Fibroblast of skin of left biceps (primary cell): Measurements from ENCODE around the gene SPTBN4.
A peak's percentile ranks its signal among the peaks of the same experiment; 100 is the strongest.
"Not testable (repeated sequence)": the region's sequence is repeated elsewhere in the genome, so short reads cannot be mapped to it uniquely, and the experiment has no call there.

Experiments
- DNase-seq, 2 experiments: peaks; one replicate each; pipeline ENCODE4 v3.0.0-alpha.2; 2013; ENCODE audit warnings: low read depth in 2 of 2

The SPTBN4 gene

DNA sequence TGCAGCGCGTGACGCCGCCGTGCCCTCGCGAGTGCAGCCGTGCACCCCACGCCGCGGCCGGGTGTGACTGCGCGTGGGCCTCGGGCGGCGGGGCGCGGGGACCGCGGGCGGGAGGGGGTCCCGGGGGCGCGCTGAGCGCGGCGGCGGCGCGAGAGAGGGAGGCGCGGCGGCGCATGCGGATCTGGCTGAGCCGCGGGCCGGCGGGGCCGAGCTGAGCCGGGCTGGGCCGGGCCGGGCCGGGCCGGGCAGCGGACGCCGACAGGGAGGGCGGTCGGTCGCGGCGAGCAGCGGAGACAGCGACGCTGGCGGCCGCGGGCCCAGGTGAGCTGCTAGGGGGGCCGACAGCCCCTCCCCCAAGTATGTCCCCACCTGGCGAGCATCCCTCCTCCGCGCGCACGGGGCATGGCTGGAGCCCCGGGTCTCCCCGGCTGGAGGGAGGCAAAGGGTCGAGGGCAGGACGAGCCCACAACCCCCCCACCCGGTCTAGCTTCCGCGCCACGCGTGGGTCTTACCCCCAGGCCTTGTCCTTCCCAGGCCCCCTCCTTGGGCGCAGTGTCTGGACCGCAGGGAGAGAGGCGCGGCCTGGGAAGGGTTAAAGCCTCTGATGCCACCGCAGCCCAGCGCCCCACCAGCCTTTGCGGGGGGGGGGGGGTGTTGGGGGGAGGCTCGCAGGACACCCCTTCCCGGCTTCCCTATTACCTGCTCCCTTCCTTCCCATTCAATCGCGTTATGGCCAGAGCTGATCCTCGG lies at the start of gene SPTBN4:
Gene SPTBN4 (plus strand): TSS at position 17 of the 750 bp plus-strand sequence. CDS start 5,621 bp downstream, outside the sequence.
- no peak for DNase-seq

GRCh38 chr19:40417643-40417981 lies 49.2 kb upstream of the SPTBN4 start:
- no peak for DNase-seq

DNA sequence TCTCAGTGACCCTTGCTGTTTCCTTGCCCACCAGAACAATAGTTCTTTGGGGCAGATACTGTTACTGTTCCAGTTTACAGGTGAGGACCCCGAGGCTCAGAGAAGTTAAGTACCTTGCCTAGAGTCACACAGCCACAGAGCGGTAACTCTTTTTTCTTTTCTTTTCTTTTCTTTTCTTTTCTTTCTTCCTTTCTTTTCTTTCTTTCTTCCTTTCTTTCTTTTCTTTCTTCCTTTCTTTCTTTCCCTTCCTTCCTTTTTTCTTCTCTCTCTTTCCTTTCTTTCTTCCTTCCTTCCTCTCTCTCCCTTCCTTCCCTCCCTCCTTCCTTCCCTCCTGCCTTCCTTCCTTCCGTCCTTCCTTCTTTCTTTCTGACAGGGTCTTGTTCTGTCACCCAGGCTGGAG lies 48.8 kb upstream of the SPTBN4 start:
- DNase-seq: no peak

DNA sequence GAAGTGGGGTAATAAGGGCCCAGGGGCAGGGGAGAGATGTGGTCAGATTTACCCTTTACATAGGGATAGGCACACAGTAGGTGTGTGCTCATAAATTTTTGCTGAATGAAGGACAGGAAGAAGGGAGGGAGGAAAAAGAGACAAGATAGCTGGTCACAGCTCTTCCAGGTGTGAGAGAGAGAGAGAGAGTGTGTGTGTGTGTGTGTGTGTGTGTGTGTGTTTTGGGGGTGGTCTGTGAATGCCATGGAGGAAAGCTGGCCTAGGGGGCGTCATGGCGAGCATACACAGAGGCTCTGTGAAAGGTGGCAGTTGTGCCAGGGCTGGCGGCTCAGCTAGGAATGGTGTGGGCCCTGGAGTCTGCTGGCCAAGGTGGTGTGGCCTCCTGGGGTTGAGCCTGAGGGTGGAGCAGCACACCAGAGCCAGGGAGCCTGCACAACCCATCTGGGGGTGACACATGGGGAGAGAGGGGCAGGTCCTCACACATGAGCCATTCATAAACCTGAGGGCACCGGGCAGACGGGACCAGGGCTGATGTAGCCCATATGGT lies 47.7 kb upstream of the SPTBN4 start:
- DNase-seq: no peak

- no peak for DNase-seq
Measured at GRCh38 chr19:40419780-40420179, 47.0 kb upstream of the SPTBN4 start.

DNA sequence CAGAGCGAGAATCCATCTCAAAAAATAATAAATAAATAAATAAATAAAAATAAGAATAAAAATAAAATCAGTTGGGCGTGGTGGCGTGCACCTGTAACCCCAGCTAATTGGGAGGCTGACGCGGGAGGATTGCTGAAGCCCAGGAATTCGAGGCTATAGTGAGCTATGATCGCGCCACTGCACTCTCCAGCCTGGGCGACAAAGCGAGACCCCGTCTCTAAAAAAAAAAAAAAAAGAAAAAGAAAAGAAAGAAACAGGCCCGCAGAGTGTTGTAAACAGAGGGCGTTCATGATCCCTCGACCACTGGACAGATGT lies 46.4 kb upstream of the SPTBN4 start:
- no peak for DNase-seq

DNA sequence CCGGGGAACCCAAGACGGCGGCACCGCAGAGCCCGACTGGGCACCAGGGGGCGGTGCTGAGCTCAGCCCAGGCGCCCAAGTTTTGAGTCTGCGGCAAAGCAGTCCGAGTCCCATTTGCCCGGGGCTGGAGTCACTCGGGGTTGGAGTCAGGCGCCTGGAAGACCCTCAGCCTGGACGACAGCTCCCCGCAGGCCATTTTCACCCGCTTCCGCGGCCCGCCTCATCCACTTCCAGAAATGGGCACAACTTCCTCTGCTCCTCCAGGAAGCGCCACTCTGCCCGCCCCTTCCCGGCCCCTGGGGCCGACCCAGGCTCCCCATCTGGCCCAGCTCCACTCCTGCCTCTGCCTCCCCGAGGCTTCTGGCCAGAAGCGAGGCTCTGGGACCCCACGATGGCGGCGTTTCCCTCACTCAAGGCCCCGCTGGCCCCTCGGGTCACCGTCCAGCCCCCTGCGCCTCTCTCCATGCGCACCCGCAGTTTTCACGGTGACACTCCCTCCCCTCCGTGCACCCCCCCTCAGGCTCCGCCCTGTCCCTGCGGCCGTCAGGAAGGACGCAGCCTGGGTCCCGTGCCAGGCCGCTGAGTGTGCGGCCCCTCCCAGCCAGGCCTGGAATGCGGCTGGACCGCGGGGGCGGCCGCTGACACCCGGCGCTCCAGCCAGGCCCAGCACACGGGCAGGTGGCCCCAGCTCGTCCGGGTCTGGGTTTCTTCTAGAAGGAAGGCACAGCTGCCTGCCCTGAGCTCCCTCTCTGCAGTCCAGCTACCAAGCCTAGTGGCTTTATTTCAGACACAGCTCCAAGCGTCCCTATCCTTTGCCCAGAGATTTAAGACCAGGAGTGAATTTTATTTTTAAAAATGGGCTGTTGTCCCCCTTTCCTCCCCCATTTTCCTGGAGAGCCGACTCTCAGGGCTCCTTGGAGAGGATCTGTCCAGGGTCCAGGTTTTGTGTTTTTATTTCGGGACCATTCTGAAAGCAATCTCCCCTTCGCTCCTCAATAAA lies 45.7 kb upstream of the SPTBN4 start:
- DNase-seq: peak in 1 of 2 experiments; percentile 40

DNA sequence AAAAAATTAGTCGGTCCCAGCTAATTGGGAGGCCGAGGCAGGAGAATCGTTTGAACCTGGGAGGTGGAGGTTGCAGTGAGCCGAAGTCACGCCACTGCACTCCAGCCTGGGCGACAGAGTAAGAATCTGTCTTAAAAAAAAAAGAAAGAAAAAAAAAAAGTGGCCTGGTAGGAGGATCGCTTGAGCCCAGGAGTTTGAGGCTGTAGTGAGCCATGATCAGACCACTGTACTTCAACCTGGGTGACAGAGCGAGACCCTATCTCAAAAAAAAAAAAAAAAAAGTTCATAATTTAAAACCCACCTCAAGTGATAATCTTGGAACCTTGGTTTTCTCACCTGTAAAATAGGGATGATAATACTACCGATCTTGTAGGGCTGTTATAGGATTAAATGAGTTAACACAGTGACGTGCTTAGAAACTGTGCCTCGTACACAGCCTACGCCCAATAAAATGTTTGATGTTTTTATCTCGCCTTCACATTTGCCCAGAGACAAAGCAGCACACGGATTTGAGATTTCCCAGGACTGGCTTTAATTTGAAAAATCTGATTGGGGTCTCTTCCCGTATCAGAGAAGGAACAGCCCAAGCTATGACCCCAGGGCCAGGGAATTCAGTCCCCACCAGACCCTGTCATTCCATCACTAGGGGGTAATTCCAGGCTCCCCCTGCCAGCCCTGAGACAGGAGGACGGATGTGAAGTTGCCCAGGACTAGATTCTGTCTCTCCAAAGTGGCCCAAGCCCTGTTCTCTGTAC lies 44.6 kb upstream of the SPTBN4 start:
- no peak for DNase-seq

DNA sequence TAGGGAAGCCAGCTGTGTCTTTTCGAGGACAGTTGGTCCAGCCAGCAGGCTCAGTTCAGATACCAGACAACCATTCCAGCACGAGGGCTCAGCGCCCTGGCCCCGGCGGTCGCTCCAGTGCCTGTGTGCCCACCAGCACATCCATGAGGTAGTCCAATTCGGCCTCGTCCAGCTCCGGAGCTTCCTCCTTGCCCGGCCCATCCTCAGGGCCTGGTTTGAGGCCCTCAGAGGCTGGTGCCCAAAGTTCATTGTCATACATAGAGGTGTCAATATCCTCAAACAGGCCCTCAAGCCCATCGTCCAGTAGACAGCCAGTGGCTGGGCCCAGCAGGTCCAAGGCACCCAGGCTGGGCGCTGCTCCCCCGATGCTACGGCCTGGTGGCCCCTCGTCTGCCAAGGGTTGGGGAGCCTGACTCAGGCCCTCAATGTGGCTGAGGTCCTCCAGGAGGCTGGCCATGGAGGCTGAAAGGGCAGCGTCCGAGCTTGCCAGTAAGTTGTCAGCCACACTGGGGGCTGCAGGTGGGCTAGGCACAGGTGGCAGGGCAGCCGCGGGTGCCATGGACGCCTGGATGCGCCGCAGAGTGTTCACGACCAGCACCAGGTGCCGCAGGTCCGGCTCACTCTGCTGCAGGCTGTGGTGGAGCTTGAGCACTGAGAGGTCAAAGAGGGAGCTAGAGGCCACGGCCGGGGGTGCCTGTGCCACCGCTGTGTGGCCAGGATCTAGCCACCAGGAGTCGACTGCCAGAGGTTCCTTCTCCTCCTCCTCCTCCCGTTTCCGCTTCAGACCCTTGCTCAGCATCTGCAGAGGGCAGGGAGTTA lies 43.8 kb upstream of the SPTBN4 start:
- no peak for DNase-seq

DNA sequence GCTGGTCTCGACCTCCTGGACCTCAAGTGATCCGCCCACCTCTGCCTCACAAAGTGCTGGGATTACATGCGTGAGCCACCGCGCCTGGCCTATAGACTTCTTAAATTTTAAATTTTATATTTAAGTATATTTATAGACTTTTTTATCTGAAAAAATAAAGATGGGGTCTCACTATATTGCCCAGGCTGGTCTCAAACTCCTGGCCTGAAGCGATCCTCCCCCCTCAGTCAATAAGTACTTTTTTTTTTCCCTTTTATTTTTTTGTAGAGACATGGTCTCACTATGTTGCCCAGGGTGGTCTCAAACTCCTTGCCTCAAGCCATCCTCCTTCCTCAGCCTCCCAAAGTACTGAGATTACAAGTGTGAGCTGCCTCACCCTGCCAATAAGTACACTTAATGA lies 42.9 kb upstream of the SPTBN4 start:
- no peak for DNase-seq

- no peak for DNase-seq
Measured at GRCh38 chr19:40424637-40425449, 42.0 kb upstream of the SPTBN4 start.

- DNase-seq: peak; percentile 97 to 98
Measured at GRCh38 chr19:40425450-40426287, 41.1 kb upstream of the SPTBN4 start, which contains the start of gene SERTAD1. Gene SERTAD1, minus strand, starts transcription at chr19:40425992. Its CDS starts 2,446 bp downstream, at chr19:40423546.

GRCh38 chr19:40428197-40428596 lies 38.6 kb upstream of the SPTBN4 start:
- not testable (repeated sequence) for DNase-seq

DNA sequence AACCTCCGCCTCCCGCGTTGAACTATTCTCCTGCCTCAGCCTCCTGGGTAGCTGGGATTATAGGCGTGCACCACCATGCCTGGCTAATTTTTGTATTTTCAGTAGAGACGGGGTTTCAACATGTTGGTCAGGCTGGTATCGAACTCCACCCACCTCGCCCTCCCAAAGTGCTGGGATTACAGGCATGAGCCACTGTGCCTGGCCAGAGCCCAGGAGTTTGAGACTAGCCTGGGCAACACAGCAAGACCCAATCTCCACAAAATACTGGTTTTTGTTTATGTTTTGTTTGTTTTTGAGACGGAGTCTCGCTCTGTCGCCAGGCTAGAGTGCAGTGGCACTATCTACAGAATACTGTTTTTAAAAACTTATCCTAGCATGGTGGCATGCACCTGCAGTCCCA lies 36.6 kb upstream of the SPTBN4 start:
- not testable (repeated sequence) for DNase-seq

GRCh38 chr19:40431698-40432097 lies 35.1 kb upstream of the SPTBN4 start:
- DNase-seq: no peak

- not testable (repeated sequence) for DNase-seq
Measured at GRCh38 chr19:40432760-40433159, 34.0 kb upstream of the SPTBN4 start.

- DNase-seq: peak; percentile 76 to 78
Measured at GRCh38 chr19:40433391-40434216, 33.2 kb upstream of the SPTBN4 start.

GRCh38 chr19:40438284-40438683 lies 28.5 kb upstream of the SPTBN4 start:
- no peak for DNase-seq
